NCI-H2171 treated with DMSO at 0.1 percent for 48 hours (cell line): ENCODE results near the gene SLC9A1.

Experiments
- DNase-seq: peaks from one replicate; lab custom pipeline; 2025; lab: John Stamatoyannopoulos, UW

The SLC9A1 gene

GRCh38 chr1:27150641-27151040 lies 4.3 kb downstream of the SLC9A1 start:
- DNase-seq = no peak

DNA sequence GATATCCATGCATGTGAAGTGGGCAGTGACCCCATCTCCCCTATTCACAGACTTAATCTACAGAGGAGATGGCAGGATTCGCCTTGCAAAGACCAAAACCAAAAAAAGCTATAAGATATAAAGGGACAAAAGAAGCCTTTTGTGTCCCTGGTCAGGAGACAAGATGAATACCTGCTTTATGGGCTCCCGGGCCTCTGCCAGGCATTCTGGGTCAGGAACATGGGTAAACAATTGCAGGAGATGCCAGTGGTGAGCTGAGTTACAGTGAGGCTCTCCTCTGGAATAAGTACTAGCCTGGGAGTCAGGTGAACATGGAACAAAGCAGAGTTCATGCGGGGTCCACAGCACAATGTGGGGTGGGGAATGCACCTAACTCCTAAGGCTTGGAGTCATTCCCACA lies 4.7 kb downstream of the SLC9A1 start:
- no peak for DNase-seq

DNA sequence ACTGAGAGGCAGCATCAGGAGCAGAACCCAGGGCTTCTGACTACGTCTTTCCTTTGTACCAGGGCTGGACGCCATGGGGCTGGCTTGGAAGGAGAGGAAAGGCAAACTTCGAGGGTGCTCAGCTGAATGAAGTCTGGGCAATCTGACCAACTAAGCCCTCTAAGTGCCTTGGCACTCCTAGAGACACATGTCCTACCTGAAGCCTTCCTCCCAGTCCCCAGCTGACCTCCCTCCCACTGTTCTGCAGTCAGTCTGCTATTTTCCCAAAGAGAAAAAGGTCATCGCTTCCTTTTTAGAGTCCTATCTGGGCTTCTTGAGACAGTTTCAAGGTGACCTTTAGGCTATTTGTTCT lies 5.2 kb downstream of the SLC9A1 start:
- DNase-seq = no peak

- peak; percentile 47 for DNase-seq
Measured at GRCh38 chr1:27149084-27149761, 5.7 kb downstream of the SLC9A1 start.

DNA sequence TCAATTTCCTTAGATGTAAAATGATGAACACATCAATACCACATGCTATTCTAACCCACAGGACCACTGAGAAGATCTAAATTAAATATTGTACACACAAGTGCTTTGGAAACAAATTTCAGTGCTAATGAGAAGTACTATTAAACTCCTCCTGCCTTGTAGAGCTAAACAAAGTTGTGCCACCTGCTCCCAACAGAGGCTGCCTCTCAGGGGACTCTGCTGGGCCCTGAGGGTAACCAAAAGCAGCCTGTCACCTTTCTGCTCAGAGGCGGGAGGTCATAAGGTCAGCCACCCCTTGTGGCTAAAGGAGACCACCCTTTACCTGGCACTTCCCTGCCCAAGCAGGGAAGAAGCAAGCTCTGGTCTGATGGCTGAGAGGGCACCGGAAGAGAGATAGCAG lies 6.3 kb downstream of the SLC9A1 start:
- peak; percentile 46 for DNase-seq

GRCh38 chr1:27147842-27148518 lies 6.9 kb downstream of the SLC9A1 start:
- no peak for DNase-seq

DNA sequence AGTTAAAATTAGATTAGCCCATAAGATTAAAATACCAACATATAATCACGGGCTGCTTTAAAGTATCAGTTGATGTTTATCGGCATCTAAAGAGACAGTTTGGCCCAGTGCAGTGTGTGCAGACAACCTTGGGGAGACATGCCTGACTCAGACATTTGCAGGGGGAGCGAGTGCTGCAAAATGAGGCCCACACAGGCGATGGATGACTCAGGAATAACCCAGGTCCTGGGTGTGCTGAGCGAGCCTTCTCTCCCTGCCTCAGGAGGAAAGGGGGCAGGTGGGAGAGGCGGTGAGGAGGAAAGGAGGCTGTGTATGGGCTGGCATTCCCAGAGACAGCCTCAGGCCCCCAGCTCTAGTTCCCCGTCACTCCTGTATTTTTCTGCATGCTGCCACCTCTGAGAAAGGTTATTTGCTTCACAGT lies 9.0 kb downstream of the SLC9A1 start:
- no peak for DNase-seq

- peak; percentile 54 for DNase-seq
Measured at GRCh38 chr1:27144920-27145661, 9.8 kb downstream of the SLC9A1 start.

DNA sequence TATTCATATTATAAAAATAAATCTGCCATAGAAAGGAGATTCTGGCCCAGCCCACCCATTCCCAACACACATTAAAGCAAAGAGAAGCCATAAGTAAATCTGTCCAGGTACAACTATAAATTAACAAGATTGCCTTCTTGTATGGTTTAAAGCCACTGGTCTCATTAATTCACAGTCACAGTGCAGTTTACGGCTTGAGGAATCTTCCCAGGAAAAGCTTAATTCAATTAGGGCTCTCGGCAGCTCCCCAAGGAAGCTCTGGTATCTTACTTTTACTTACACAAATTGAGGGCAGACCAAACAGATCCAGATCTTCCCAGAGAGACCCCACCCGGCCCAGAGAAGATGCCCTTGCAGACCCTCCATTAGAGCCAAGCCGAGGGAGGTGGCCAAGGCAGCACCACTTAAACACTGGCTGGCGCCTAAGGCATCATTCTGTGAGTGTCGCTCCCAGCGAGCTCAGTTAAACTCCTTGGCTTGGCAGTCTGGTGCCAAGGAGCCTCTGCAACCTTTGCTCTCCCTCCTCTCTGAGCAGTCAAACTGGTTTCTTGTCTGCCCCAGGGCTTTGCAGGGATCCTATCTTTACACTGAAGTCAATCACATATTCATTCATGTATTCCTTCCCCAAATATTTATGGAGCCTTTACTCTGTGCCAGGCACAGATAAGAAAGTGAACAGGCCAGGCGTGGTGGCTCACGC lies 10.7 kb downstream of the SLC9A1 start:
- no peak for DNase-seq

GRCh38 chr1:27143401-27143800 lies 11.5 kb downstream of the SLC9A1 start:
- no peak for DNase-seq

GRCh38 chr1:27142464-27142863 lies 12.5 kb downstream of the SLC9A1 start:
- DNase-seq = no peak

- DNase-seq = peak; percentile 74
Measured at GRCh38 chr1:27141266-27142003, 13.5 kb downstream of the SLC9A1 start.

DNA sequence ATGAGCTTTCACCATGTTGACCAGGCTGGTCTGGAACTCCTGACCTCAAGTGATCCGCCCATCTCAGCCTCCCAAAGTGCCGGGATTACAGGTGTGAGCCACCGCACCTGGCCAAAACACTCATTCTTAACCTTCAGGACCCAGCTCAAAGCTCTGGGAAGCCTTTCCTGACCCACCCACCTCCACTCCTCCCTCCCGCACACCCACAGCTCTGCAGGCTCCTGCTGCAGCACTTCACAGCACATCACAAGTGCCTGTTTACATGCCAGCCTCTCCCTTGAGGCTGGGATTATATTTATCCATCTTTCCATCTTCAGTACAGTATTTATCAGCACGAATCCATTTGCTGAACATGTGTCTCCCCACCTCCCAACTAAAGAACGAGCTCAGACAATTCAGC lies 14.9 kb downstream of the SLC9A1 start:
- no peak for DNase-seq

DNA sequence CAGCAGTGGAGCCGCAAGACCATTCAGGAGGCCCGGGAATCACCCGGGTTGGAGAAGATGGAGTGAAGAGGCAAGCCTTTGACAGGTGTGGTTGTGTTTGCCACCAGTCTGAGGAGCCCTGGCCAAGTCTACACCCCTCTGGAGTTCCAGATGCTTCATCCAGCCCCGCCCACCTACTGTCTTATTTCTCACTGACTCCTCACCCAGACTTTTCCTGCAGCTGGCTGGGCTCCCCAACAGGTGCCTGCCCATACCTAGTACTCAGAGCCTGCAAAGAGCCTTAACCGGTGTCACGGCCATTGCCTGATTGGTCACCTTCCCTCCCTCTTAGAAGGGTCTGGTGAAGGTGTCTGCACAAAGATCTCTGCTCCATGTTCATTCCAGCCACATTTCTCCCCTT lies 16.0 kb downstream of the SLC9A1 start:
- no peak for DNase-seq

- DNase-seq = no peak
Measured at GRCh38 chr1:27138368-27138767, 16.6 kb downstream of the SLC9A1 start.

GRCh38 chr1:27137544-27138075 lies 17.3 kb downstream of the SLC9A1 start:
- no peak for DNase-seq

DNA sequence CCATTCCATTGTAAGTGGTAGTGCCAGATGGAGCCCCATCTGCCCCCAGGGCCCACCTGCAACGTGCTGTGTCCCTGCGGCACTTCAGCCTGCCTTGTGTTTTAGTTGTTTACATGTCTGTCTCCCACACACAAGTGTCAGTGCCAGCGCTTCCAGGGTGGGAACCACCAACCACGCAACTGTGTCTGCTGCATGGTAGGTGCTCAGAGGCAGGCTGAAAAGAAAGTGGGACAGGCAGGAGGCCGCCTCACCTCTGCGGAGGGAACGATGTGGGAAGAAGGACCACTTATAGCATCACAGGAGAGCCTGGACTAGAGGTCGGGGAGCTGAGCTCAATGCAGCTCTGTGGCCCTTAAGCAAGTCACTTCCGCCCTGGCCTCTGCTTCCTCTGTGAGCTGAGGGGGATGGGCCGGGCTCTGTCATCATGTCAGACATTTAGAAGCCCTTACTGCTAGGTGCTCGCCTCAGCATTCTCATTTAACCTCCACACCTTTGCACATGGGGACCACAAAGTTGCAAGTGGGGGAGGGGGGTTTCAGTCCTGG lies 17.9 kb downstream of the SLC9A1 start:
- peak; percentile 88 for DNase-seq

DNA sequence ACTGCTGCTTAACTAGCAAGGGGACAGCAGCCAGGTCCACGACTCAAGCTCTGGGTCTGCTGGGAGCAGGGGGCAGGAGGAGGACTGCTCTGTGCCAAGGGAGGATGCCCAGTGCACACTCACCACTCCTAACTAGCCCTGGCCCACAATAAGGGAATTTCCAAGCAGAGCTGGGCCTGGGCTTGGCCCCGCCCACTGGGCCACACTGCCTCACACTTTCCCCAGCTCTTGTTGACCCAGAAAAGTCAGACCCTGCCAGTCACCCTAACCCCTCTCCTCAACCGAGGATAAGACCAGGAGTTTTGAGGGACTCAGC lies 18.7 kb downstream of the SLC9A1 start:
- no peak for DNase-seq

GRCh38 chr1:27135541-27136235 lies 19.2 kb downstream of the SLC9A1 start:
- DNase-seq = peak; percentile 24

DNA sequence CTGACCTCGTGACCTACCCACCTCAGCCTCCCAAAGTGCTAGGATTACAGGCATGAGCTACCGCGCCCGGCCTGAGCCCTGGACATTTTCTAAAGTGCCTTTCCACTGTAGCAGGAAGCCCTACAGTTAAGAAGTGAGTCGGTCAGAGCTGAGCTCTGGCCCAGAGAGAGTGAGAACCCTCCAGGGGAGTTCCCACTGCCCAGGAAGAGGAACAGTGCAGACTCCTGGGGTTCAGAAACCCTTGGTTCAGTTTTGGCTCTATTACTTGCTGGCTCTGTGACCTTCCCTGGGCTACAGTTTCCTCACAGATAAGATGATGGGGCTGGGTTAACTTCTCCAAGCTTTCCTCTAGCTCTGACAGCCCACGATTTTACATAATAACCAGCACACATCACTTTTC lies 20.9 kb downstream of the SLC9A1 start:
- DNase-seq = no peak

- no peak for DNase-seq
Measured at GRCh38 chr1:27133158-27133557, 21.8 kb downstream of the SLC9A1 start.
